HepG2 (cell line): Measurements from ENCODE around the gene TMEM269. TPM values are rescaled to one million over a fixed set of nuclear protein-coding genes. Genes with fewer than 3 reads are reported as not detected.

Experiments used
- CAMTA2 ChIP-seq: sonication (generic); formaldehyde crosslinking; IDR thresholded peaks from 2 replicates; pipeline ENCODE4 v1.4.0; 2020; ENCODE audit warnings: mild to moderate bottlenecking, missing genetic modification reagents, borderline replicate concordance
- DRAP1 ChIP-seq: IDR thresholded peaks from 2 replicates; pipeline ENCODE4 v1.6.1; 2016; ENCODE audit warnings: missing genetic modification reagents, missing compliant biosample characterization
- EEA1 ChIP-seq: sonication (generic); formaldehyde crosslinking; IDR thresholded peaks from 2 replicates; pipeline ENCODE4 v1.5.1; 2020; ENCODE audit warnings: mild to moderate bottlenecking, missing genetic modification reagents, borderline replicate concordance
- KLF11 ChIP-seq: IDR thresholded peaks from 2 replicates; pipeline ENCODE4 v1.6.1; 2016; ENCODE audit warnings: missing compliant biosample characterization
- KMT2B ChIP-seq: IDR thresholded peaks from 2 replicates; pipeline ENCODE4 v1.6.1; 2016; ENCODE audit warnings: missing genetic modification reagents, missing compliant biosample characterization
- MTA1 ChIP-seq: sonication (generic); formaldehyde crosslinking; IDR thresholded peaks from 2 replicates; pipeline ENCODE4 v1.4.0; 2020; ENCODE audit warnings: missing genetic modification reagents, mild to moderate bottlenecking, borderline replicate concordance
- NCOA2 ChIP-seq: sonication (generic); formaldehyde crosslinking; IDR thresholded peaks from 2 replicates; pipeline ENCODE4 v1.8.0; 2022; ENCODE audit warnings: inconsistent platforms
- RAD21 ChIP-seq: fragments of 450-650 bp; formaldehyde crosslinking; IDR thresholded peaks from 2 replicates; pipeline ENCODE4 v1.5.0; 2020; ENCODE audit warnings: mild to moderate bottlenecking
- SMC3 ChIP-seq: IDR thresholded peaks from 2 replicates; pipeline ENCODE4 v1.6.1; 2011; ENCODE audit warnings: low read length, improper control_type of control experiment
- STAG1 ChIP-seq: sonication (generic); formaldehyde crosslinking; IDR thresholded peaks from 2 replicates; pipeline ENCODE4 v1.4.0; 2020; ENCODE audit warnings: missing genetic modification reagents
- XRCC5 ChIP-seq: fragments of 200-400 bp; formaldehyde crosslinking; optimal IDR thresholded peaks from 2 replicates; pipeline ENCODE3; 2017; ENCODE audit warnings: mild to moderate bottlenecking, low read length
- ZBTB33 ChIP-seq: sonication (generic); formaldehyde crosslinking; IDR thresholded peaks from 2 replicates; pipeline ENCODE4 v1.4.0; 2020; ENCODE audit warnings: missing genetic modification reagents
- ZFP91 ChIP-seq: sonication (generic); formaldehyde crosslinking; IDR thresholded peaks from 2 replicates; pipeline ENCODE4 v1.9.0; 2022; ENCODE audit warnings: missing genetic modification reagents, mild to moderate bottlenecking, borderline replicate concordance
- ZNF329 ChIP-seq: sonication (generic); formaldehyde crosslinking; IDR thresholded peaks from 2 replicates; pipeline ENCODE4 v1.9.0; 2021; ENCODE audit warnings: low read depth, mild to moderate bottlenecking, missing genetic modification reagents
- ZNF687 ChIP-seq: sonication (generic); formaldehyde crosslinking; IDR thresholded peaks from 2 replicates; pipeline ENCODE4 v1.5.1; 2020; ENCODE audit warnings: mild to moderate bottlenecking, missing genetic modification reagents, moderate library complexity
- ZNF891 ChIP-seq: sonication (generic); formaldehyde crosslinking; IDR thresholded peaks from 2 replicates; pipeline ENCODE4 v1.5.0; 2020; ENCODE audit warnings: mild to moderate bottlenecking, missing genetic modification reagents
- polyA plus RNA-seq, 8 experiments: library from polyadenylated mRNA; depleted of rRNA in 3 of 8; stranded (reverse) in 7 of 8; unstranded in 1 of 8; fragments of >200 nt; fragmentation: Illumina TruSeq in 4 of 8; extraction: Trizol in 4 of 8; gene quantifications; 2 replicates each; pipeline versions ENCODE4 v1.2.1 to v1.2.3, GENCODE V29; 2011 to 2016; ENCODE audit warnings: low read depth in 4 of 8, missing spikeins in 1 of 8, mixed read lengths in 1 of 8; ENCODE audit not compliant: insufficient read depth in 1 of 8
- total RNA-seq, 5 experiments: library from RNA; depleted of rRNA; stranded (reverse); fragments of >200 nt; fragmentation: Illumina TruSeq; extraction: Trizol; gene quantifications; 2 replicates each; pipeline ENCODE4 v1.2.3, GENCODE V29; 2016; ENCODE audit warnings: low read depth in 1 of 5
- TF ChIP-seq, protein P1 (sequence below): sonication (generic); formaldehyde crosslinking; IDR thresholded peaks from 2 replicates; pipeline ENCODE4 v1.4.0; 2020; ENCODE audit warnings: missing genetic modification reagents
- TF ChIP-seq, protein P2 (sequence below): sonication (generic); formaldehyde crosslinking; IDR thresholded peaks from 2 replicates; pipeline ENCODE4 v1.5.0; 2020; ENCODE audit warnings: mild to moderate bottlenecking, missing genetic modification reagents, moderate library complexity

TMEM269 gene
- total and polyA plus RNA-seq, 2 of the 13 experiments (the other 11 are each of a cell fraction or from before 2014, with no cell fraction given): 0.15 to 0.21 TPM

DNA sequence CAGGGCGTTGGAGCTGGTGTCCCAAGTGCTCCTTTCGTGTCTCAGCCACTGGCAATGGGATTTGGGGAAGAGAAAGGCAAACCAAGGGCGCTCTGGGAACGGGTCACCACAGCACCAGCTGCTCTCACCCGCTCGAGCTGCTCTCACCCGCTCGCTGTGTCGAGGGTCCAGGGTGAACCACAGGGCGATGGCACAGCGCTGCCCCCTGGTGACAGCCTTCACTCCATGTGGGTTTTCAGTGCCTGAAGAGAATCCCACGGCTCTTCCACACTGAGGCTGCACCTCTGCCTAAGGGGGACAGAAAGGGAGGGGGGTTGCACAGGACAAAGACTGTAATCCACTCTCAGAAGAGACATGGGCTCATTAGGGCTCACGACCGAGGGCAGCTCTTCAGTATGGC is 37.7 kb upstream of the TMEM269 start (continued):
- peak; percentile 51 for TF ChIP-seq ZFP91 (CRISPR knock-in tag)
- TF ChIP-seq ZBTB33 (CRISPR knock-in tag): peak; percentile 70
- peak; percentile 82 for TF ChIP-seq RAD21 (CRISPR knock-in tag)
- no peak for TF ChIP-seq EEA1 (CRISPR knock-in tag)
- TF ChIP-seq NCOA2 (CRISPR knock-in tag): no peak
- no peak for TF ChIP-seq KMT2B (CRISPR knock-in tag)
- TF ChIP-seq, protein P1, sequence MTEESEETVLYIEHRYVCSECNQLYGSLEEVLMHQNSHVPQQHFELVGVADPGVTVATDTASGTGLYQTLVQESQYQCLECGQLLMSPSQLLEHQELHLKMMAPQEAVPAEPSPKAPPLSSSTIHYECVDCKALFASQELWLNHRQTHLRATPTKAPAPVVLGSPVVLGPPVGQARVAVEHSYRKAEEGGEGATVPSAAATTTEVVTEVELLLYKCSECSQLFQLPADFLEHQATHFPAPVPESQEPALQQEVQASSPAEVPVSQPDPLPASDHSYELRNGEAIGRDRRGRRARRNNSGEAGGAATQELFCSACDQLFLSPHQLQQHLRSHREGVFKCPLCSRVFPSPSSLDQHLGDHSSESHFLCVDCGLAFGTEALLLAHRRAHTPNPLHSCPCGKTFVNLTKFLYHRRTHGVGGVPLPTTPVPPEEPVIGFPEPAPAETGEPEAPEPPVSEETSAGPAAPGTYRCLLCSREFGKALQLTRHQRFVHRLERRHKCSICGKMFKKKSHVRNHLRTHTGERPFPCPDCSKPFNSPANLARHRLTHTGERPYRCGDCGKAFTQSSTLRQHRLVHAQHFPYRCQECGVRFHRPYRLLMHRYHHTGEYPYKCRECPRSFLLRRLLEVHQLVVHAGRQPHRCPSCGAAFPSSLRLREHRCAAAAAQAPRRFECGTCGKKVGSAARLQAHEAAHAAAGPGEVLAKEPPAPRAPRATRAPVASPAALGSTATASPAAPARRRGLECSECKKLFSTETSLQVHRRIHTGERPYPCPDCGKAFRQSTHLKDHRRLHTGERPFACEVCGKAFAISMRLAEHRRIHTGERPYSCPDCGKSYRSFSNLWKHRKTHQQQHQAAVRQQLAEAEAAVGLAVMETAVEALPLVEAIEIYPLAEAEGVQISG (CRISPR knock-in tag): peak; percentile 18; the same call in 1 of the 2 replicates
- peak; percentile 37 for TF ChIP-seq XRCC5
- TF ChIP-seq KLF11: no peak
- TF ChIP-seq SMC3: peak; percentile 63
- TF ChIP-seq, protein P2, sequence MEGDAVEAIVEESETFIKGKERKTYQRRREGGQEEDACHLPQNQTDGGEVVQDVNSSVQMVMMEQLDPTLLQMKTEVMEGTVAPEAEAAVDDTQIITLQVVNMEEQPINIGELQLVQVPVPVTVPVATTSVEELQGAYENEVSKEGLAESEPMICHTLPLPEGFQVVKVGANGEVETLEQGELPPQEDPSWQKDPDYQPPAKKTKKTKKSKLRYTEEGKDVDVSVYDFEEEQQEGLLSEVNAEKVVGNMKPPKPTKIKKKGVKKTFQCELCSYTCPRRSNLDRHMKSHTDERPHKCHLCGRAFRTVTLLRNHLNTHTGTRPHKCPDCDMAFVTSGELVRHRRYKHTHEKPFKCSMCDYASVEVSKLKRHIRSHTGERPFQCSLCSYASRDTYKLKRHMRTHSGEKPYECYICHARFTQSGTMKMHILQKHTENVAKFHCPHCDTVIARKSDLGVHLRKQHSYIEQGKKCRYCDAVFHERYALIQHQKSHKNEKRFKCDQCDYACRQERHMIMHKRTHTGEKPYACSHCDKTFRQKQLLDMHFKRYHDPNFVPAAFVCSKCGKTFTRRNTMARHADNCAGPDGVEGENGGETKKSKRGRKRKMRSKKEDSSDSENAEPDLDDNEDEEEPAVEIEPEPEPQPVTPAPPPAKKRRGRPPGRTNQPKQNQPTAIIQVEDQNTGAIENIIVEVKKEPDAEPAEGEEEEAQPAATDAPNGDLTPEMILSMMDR: peak; percentile 94
- 0 out of 2 replicates have a peak, but pooled peaks have one; percentile 22 for TF ChIP-seq CAMTA2
- no peak for TF ChIP-seq MTA1
- 0 out of 2 replicates have a peak, but pooled peaks have one; percentile 9 for TF ChIP-seq ZNF891 (CRISPR knock-in tag)
- TF ChIP-seq ZNF329 (CRISPR knock-in tag): no peak
- TF ChIP-seq DRAP1: no peak
- TF ChIP-seq ZNF687 (CRISPR knock-in tag): peak; percentile 44
- TF ChIP-seq STAG1 (CRISPR knock-in tag): peak; percentile 83
